NOMO-1 treated with dmso at 0.1 percent for 144 hours (cell line): ENCODE results near the gene AKT2.
"Not testable (repeated sequence)": the region's sequence is repeated elsewhere in the genome, so short reads cannot be mapped to it uniquely, and the experiment has no call there.

Experiments
- DNase-seq: peaks from one replicate; lab custom pipeline; 2025; ENCODE audit not compliant: unreplicated experiment; lab: John Stamatoyannopoulos, UW

AKT2 gene

GRCh38 chr19:40221858-40222619, 63.1 kb downstream of the AKT2 start:
- DNase-seq = peak; percentile 75

GRCh38 chr19:40220674-40221073, 64.5 kb downstream of the AKT2 start:
- no peak for DNase-seq

- no peak for DNase-seq
Measured at GRCh38 chr19:40219721-40220276, 65.3 kb downstream of the AKT2 start.

- DNase-seq = not testable (repeated sequence)
Measured at GRCh38 chr19:40219029-40219428, 66.1 kb downstream of the AKT2 start.

- no peak for DNase-seq
Measured at GRCh38 chr19:40217934-40218890, 66.9 kb downstream of the AKT2 start, which contains the start of gene TTC9B. Gene TTC9B, minus strand, starts transcription at chr19:40218384. Its CDS starts 3 bp downstream, at chr19:40218381.

GRCh38 chr19:40217027-40217810, 67.9 kb downstream of the AKT2 start:
- no peak for DNase-seq

- no peak for DNase-seq
Measured at GRCh38 chr19:40216777-40217026, 68.4 kb downstream of the AKT2 start.

- no peak for DNase-seq
Measured at GRCh38 chr19:40216013-40216776, 69.0 kb downstream of the AKT2 start.

- no peak for DNase-seq
Measured at GRCh38 chr19:40214936-40215335, 70.2 kb downstream of the AKT2 start.

GRCh38 chr19:40213882-40214570, 71.1 kb downstream of the AKT2 start:
- DNase-seq = no peak

GRCh38 chr19:40213251-40213829, 71.8 kb downstream of the AKT2 start:
- DNase-seq = no peak

GRCh38 chr19:40210889-40211288, 74.3 kb downstream of the AKT2 start:
- DNase-seq = no peak

- no peak for DNase-seq
Measured at GRCh38 chr19:40208602-40209001, 76.5 kb downstream of the AKT2 start.

- DNase-seq = no peak
Measured at GRCh38 chr19:40205760-40206159, 79.4 kb downstream of the AKT2 start.

- no peak for DNase-seq
Measured at GRCh38 chr19:40204381-40204780, 80.8 kb downstream of the AKT2 start.

- no peak for DNase-seq
Measured at GRCh38 chr19:40200341-40201099, 84.6 kb downstream of the AKT2 start.

- no peak for DNase-seq
Measured at GRCh38 chr19:40198272-40198990, 86.7 kb downstream of the AKT2 start.

- no peak for DNase-seq
Measured at GRCh38 chr19:40193587-40193849, 91.6 kb downstream of the AKT2 start.
